KG1 (cell line): Measurements from ENCODE around the gene C2orf66.

ENCODE experiments used
- DNase-seq: peaks from one replicate; lab custom pipeline; 2025; lab: John Stamatoyannopoulos, UW

Gene C2orf66

GRCh38 chr2:196809260-196809659 is at the start of gene C2orf66:
Gene C2orf66, minus strand, starts transcription at chr2:196809355. Its CDS starts 19 bp downstream, at chr2:196809336.
- no peak for DNase-seq

DNA sequence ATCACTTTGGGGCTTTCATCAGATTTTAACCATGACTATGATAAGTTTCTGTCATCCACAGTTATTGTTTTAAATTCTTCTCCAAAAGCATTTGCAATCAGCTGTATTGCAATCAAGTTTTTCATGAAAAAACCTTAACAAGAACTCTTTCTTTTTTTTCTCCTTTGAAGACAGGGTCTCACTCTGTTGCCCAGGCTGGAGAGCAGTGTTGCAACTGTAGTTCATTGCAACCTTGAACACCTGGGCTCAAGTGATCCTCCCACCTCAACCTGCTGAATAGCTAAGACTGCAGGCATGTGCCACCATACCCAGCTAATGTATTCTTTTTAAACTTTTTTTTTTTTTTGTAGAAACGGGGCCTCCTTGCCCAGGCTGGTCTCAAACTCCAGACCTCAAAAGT is 45.5 kb upstream of the C2orf66 start:
- no peak for DNase-seq

DNA sequence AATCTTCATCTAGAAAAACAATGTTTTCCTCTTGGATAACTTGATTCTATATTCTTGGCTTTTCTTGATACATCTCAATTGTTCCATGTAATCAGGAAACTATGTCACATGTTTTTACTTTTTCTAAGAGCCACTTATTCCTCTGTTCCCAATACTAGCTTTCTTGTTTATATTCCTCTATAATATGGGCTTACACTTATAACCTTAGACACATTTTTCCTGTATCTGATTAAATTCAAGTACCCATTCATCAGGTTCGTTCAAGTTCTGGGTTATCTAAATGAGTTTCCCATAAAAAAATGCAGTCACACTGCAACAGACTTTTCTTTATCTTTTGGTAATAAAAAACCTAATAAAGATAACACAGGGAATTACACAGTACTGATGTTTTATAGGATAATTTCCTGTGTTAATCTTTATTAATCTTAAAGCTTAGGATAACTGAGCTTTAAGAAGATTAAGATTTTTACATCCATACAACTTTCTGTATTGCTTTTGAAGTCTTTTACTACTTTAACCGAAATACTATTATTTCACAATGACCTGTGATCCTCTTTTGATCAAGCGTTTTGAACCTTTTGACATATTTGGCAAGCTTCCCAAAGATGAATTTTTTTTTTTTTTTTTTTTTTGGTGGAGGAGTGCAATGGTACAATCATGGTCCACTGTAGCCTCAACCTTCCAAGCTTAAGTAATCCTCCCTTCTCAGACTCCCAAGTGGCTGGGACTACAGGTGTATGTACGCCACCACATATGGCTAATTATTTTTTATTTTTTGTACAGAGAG is 44.3 kb upstream of the C2orf66 start:
- DNase-seq = no peak

- DNase-seq = no peak
Observed at GRCh38 chr2:196851088-196851487, 41.9 kb upstream of the C2orf66 start.

GRCh38 chr2:196849895-196850294 is 40.7 kb upstream of the C2orf66 start:
- no peak for DNase-seq

GRCh38 chr2:196846295-196846694 is 37.1 kb upstream of the C2orf66 start:
- no peak for DNase-seq

GRCh38 chr2:196845371-196845770 is 36.2 kb upstream of the C2orf66 start:
- DNase-seq = no peak

GRCh38 chr2:196840171-196840570 is 31.0 kb upstream of the C2orf66 start:
- DNase-seq = no peak

- DNase-seq = no peak
Observed at GRCh38 chr2:196839574-196839973, 30.4 kb upstream of the C2orf66 start.

DNA sequence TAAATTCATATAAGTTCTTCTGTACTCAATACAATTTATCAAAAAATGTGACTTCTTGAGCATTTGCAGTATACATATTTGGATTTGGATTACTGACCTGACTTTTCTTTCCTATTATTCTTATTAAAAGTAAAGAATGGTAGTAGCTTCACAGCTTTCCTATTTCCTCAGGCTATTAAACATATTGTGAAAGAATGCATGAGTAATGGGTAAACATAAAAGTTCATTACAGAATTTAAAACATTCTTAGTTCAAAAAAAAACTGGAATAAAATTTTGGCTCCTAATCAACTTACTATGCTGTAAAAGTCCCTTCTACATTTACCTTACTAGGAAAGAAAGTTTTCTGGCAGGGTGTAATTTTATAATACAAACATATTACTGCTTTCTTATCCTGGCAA is 27.3 kb upstream of the C2orf66 start:
- no peak for DNase-seq

- no peak for DNase-seq
Observed at GRCh38 chr2:196830701-196831100, 21.5 kb upstream of the C2orf66 start.

GRCh38 chr2:196827356-196827755 is 18.2 kb upstream of the C2orf66 start:
- DNase-seq = no peak

DNA sequence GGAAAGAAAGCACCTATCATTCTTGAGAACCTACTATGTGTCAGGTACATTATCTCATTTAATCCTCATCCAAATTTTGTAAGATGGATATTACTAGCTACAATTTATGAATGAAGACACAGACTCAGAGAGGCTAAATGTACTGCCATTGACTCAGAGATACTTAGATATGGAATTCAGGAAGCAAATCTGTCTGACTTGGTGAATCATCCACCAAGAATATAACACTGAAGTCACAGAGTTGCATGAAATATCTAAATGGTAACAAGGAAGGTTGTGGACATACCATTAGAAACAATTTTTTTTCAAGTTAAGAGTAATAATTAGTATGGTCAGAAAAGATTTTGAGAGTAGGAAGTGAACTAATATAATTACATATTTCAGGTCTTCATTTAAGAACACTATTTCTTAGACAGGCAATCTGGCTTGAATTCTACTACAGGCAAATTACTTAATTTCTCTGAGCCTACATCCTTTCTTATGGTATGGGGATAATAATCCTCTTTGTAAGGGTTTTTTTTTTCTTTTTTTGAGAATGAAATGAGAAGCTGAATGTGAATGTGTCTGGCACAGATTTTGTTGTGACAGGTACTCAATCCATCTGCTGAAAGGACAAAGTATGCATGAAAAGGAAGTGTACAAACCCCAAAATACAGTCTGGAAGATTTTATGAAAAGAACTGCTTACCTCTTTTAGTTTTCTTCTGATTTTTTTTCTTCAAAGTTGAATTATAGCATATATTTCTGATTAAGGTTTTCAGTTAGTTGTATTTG is 14.8 kb upstream of the C2orf66 start:
- no peak for DNase-seq

- DNase-seq = no peak
Observed at GRCh38 chr2:196821195-196821594, 12.0 kb upstream of the C2orf66 start.

DNA sequence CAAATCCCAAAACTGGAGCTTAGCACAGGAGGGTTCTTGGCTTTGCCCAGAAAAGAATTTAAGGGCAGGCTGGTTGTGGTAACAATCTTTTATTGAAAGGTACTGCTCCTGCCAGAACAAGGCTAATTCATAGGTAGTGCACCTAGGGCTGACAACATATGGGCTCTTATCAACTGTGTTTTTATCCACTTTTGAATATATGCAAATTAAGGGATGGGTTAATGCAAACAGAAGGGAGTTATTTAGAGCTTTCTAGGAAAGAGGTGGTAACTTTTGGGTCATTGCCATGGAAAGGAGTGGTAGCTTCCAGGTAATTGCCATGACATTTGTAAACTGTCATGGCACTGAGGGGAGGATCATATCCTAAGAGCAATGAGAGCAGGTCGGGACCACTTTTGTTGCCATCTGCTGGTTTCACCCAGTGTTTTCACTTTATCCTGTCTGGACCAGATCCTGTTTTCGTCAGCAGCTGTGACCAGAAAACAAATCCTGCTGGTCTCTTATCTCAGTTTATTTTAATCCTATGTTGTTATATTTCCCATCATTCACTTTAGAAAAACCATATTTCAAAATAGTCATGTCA is 981 bp downstream of the C2orf66 start:
- no peak for DNase-seq

GRCh38 chr2:196804381-196804780 is 4.8 kb downstream of the C2orf66 start:
- DNase-seq = no peak

DNA sequence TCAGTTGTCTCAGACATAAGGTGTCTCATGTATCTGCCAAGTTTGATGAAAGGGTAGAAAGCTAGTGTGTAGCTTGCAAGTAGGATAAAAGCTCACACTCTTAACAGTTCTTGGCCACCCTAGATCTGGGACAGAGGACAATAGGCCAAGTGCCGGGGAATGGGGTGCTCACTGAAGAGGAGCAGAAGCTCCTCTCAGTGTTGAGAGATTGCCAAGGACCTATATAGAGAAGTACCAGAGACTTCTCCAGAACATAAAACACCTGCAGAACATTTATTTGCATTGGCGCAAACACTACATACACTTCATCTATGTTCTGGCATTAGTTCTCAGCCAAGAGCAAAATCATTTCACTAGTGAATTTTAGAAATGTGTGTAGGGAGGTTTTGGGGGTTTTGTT is 6.8 kb downstream of the C2orf66 start:
- no peak for DNase-seq

- no peak for DNase-seq
Observed at GRCh38 chr2:196801674-196802261, 7.4 kb downstream of the C2orf66 start.

- no peak for DNase-seq
Observed at GRCh38 chr2:196798980-196799379, 10.2 kb downstream of the C2orf66 start.

- DNase-seq = no peak
Observed at GRCh38 chr2:196792865-196793264, 16.3 kb downstream of the C2orf66 start.

DNA sequence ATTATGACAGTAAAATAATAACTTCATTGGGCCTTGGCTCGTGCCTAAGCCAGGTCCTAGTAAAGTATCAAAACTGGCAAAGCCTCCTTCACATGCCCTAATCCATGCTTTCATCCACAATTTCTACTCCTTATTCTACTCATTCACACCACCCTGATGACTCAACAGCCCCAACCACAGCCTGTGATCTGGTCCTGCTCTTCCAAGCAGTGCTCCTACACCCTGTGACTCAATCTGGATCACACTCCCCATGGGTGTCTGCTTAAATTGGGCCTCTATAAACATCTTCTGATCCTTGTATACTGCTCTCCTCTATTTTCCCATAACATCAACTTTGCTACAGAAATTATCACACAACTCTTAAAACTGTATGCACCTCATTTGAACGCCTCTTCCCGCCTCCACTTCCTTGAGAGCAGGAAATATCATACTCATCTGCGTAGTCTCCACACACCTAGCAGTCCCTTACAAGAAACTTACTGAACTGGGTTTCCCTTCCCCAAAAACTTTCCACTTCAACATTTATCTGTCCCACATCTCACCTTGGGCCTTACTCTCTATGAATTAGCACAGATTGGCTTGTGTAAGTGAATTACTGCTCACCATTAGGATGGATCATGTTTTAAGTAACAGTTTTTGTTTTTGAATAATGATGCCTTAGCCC is 25.6 kb downstream of the C2orf66 start:
- DNase-seq = no peak

DNA sequence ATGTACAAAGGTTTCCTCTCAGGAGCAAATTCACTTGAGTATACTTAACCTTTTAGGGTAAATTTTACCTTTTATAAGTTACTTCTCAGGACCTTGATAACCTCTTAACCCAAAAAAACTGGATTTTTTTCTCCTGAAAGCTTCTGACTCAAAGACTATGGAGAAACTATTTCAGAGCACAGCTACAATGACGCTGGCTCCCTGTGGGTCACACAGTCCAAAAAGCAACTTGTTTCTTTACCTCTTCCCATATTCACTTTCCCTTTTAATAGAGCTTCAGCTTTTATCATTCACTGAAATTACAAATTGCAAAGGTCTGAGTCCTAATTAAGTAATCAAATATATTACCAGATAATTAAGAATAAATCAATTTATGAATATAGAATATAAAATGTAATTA is 42.1 kb downstream of the C2orf66 start:
- DNase-seq = no peak
